Activated T-helper 9 cell treated with anti-CD3 and anti-CD28 coated beads, Interleukin-2, amount 50 U/mL, for 16 hours (primary cell): ENCODE data around the gene POTEM.
"Not testable (repeated sequence)": the region's sequence is repeated elsewhere in the genome, so short reads cannot be mapped to it uniquely, and the experiment has no call there.

ENCODE experiments used
- DNase-seq: peaks from one replicate; pipeline ENCODE4 v3.0.0-alpha.2; 2020; ENCODE audit warnings: low read depth

The POTEM gene

GRCh38 chr14:19038060-19038664, 70.9 kb downstream of the POTEM start:
- DNase-seq, result not testable (repeated sequence)

GRCh38 chr14:19038785-19039184, 71.6 kb downstream of the POTEM start:
- DNase-seq, result not testable (repeated sequence)

DNA sequence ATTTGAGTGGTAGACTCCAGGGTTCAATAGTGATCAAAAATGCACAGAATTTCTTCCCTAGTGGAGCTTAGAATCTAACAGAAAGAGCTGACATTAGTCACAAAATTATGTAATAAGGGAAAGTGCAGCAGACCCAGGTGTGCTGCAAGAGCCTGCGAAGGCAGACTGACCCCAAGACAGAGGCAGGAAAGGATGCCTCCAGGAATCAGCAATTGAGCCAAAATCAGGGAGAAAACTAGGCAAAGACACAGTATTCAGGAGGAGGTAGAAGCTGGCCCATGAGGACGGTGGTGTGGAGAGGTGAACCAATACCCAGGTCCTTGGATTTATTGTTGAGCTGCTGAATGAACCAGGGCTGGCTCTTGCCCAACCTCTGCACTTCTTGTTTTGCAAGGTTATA, 76.2 kb downstream of the POTEM start:
- DNase-seq, result not testable (repeated sequence)
